GM12874 (cell line): ENCODE measurements around the gene NAGPA.

Experiments
- TF ChIP-seq, protein P1 (sequence below): IDR thresholded peaks from 2 replicates; pipeline ENCODE4 v1.5.1; 2011; ENCODE audit warnings: low read depth, mild to moderate bottlenecking, control low read depth, low read length, moderate library complexity; ENCODE audit not compliant: insufficient read depth

The NAGPA gene

DNA sequence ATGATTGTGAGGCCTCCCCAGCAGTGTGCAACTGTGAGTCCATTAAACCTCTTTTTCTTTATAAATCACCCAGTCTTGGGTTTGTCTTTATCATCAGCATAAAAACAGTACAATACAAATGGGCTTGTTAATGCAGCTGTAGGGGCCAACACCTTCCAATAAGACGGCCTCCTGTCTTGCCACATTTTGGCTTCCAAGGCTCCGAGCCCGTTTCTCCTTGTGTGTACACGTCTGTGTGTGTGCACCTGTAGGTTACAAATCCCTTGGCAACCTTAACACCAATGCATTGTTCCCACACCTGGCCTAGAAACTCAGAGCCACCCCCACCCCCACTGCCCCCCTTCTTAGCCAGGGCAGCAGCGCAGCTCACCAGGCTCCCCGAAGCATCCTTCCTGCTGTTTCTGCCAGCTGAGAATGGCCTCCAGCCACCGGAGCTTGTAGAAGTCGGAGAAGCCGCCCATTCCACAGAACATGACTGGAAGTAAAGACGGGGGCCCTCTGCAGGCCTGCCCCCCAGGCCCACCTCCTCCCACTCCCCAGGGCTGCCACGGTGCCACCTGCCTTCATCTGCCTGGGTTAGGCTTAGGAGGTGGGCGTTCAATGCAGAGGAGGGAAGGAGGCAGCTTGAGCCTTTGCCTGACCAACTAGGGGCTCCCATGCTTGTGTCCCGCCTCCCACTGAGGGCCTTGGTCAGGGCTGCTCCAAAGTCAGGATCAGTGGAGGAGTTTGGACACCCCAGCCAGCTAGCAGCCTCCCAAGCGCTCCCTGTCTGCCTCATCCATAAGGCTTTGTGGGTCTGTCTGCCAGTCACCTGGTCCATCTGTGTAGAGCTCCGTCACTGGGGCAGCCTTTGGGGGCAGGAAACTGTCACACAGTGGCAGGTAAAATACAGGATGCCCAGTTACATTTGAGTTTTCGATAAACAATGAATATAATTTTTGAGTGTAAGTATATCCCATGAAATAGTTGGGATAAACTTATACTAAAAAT, 21.4 kb upstream of the NAGPA start:
- TF ChIP-seq, protein P1, sequence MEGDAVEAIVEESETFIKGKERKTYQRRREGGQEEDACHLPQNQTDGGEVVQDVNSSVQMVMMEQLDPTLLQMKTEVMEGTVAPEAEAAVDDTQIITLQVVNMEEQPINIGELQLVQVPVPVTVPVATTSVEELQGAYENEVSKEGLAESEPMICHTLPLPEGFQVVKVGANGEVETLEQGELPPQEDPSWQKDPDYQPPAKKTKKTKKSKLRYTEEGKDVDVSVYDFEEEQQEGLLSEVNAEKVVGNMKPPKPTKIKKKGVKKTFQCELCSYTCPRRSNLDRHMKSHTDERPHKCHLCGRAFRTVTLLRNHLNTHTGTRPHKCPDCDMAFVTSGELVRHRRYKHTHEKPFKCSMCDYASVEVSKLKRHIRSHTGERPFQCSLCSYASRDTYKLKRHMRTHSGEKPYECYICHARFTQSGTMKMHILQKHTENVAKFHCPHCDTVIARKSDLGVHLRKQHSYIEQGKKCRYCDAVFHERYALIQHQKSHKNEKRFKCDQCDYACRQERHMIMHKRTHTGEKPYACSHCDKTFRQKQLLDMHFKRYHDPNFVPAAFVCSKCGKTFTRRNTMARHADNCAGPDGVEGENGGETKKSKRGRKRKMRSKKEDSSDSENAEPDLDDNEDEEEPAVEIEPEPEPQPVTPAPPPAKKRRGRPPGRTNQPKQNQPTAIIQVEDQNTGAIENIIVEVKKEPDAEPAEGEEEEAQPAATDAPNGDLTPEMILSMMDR, result no peak

- TF ChIP-seq, protein P1, result no peak
These were observed 13.2 kb upstream of the NAGPA start for GRCh38 chr16:5046914-5047313.

DNA sequence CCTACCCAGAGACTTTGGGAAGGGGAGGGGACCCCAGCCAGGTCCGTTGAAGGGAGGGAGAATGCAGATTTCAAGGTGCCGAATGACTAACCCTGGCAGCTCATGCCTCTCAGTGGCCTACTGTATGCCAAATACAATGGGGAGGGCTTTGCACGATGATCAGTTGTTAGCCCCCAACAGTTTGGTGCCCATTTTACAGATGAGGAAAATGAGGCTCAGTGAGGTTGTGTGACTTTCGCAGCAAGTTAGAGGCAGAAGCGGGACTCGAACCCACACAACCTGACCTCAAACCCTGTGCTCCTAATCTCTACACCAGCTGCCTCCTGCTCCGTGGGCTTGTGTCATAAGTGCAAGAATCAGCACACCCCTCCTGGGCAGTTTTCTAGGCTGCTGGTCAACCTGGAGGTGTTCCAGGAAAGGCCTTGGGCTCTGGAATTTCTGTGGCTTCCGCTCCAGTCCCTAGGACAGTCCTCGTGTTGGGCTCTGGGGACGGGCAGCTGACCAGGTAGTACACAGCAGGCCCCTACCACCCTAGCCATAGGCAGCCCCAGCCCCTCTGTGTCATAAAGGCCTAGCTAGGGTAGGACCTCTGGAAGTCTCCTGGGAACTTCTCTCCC, 11.9 kb upstream of the NAGPA start:
- TF ChIP-seq, protein P1, result no peak

DNA sequence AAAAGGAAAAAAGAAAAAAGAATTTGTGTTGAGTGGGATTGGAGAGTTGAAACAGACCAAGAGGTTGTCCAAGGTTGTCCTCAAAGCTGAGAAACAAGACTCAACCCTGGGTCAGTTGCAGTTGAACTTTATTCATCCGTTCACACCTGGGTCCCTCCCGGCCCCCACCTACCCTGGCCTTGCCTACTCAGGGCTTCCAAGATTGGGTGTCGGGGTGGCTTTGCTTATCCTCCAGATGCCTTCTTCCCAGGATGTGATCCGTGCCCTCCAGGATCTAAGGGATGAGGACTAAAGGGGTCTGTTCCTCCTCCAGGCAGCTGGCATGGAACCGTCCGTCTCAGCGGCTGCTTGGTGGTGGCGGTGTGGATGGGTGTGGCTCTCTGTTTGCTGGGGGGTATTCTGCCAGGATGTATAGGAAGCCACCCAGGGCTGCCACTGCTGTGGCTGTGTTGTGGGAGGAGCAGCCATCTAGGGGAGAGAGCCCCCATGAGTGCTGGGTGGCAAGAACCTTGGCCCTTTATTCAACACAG, 10.3 kb upstream of the NAGPA start:
- TF ChIP-seq, protein P1, result no peak

GRCh38 chr16:5042574-5043171, 8.9 kb upstream of the NAGPA start:
- TF ChIP-seq, protein P1, result no peak

- TF ChIP-seq, protein P1, result no peak
These were observed 7.9 kb upstream of the NAGPA start for GRCh38 chr16:5041600-5042133.

DNA sequence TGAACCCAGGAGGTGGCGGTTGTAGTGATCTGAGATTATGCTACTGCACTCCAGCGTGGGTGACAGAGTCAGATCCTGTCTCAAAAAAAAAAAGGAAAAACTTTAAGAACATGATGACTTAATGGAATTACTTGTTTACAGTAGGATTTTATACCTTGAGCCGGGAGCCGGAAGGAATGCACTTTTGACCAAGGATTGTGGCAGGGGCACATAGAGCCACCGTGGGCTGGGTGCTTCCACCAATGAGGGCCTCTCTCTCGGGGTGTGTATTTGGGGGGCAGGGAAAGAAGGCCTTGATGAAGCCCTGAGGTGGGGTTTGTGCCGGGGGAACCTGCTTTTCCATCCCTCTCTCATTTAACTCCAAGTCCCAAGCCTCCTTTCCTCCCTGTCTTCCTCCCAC, 6.7 kb upstream of the NAGPA start:
- TF ChIP-seq, protein P1, result no peak
